OCI-LY1 (cell line): Measurements from ENCODE around the gene IFI35.

Experiments
- H2AFZ ChIP-seq: fragments of 200-600 bp; sonication (generic), shearing (Covaris generic); 2 replicates; pipeline ENCODE4 v1.6.0; 2014; ENCODE audit warnings: antibody characterized with exemption, mild to moderate bottlenecking, low read length
- H3F3A ChIP-seq: fragments of 200-600 bp; sonication (generic), shearing (Covaris generic); 2 replicates; pipeline ENCODE4 v1.6.0; 2014; ENCODE audit warnings: mild to moderate bottlenecking, antibody characterized with exemption, low read length, moderate library complexity; ENCODE audit not compliant: insufficient read depth
- H3K27ac ChIP-seq: fragments of 200-600 bp; sonication (generic); 2 replicates; pipeline ENCODE4 v1.5.1; 2014; ENCODE audit warnings: low read length, mixed run types, mild to moderate bottlenecking, low read depth; ENCODE audit not compliant: poor library complexity, severe bottlenecking
- H3K27me3 ChIP-seq: fragments of 200-600 bp; sonication (generic); 2 replicates; pipeline ENCODE4 v1.6.0; 2014; ENCODE audit warnings: antibody characterized with exemption, mild to moderate bottlenecking, low read length, moderate library complexity; ENCODE audit not compliant: insufficient read depth
- H3K36me3 ChIP-seq: fragments of 200-600 bp; sonication (generic); 2 replicates; pipeline ENCODE4 v1.6.1; 2014; ENCODE audit warnings: mild to moderate bottlenecking, antibody characterized with exemption, low read length, moderate library complexity, mixed read lengths; ENCODE audit not compliant: insufficient read depth
- H3K4me1 ChIP-seq: fragments of 200-600 bp; sonication (generic); 2 replicates; pipeline ENCODE4 v1.5.1; 2014; ENCODE audit warnings: mild to moderate bottlenecking, low read length, moderate library complexity; ENCODE audit not compliant: insufficient read depth, severe bottlenecking
- H3K4me2 ChIP-seq: fragments of 200-600 bp; sonication (generic), shearing (Covaris generic); 2 replicates; pipeline ENCODE4 v1.6.1; 2014; ENCODE audit warnings: low read length
- H3K4me3 ChIP-seq: fragments of 200-600 bp; sonication (generic); 2 replicates; pipeline ENCODE4 v1.5.1; 2014; ENCODE audit warnings: low read length, low read depth, mild to moderate bottlenecking, mixed read lengths; ENCODE audit not compliant: poor library complexity, severe bottlenecking
- H3K79me2 ChIP-seq: fragments of 200-600 bp; shearing (Covaris generic); 2 replicates; pipeline ENCODE4 v1.6.1; 2016; ENCODE audit warnings: mixed run types, low read length, mixed read lengths; ENCODE audit not compliant: insufficient read depth
- H3K9ac ChIP-seq: fragments of 200-600 bp; sonication (generic), shearing (Covaris generic); 2 replicates; pipeline ENCODE4 v1.6.1; 2014; ENCODE audit warnings: mild to moderate bottlenecking, low read length, mixed read lengths
- H3K9me2 ChIP-seq: fragments of 200-600 bp; sonication (generic), shearing (Covaris generic); 2 replicates; pipeline ENCODE4 v1.6.1; 2014; ENCODE audit warnings: low read depth, mild to moderate bottlenecking, low read length, mixed read lengths
- H3K9me3 ChIP-seq: fragments of 200-600 bp; shearing (Covaris generic); 2 replicates; pipeline ENCODE4 v1.6.1; 2014; ENCODE audit warnings: low read length, mixed read lengths
- H4K20me1 ChIP-seq: fragments of 200-600 bp; sonication (generic), shearing (Covaris generic); 2 replicates; pipeline ENCODE4 v1.6.0; 2016; ENCODE audit warnings: mild to moderate bottlenecking, low read length; ENCODE audit not compliant: insufficient read depth
- EZH2 ChIP-seq: fragments of 200-600 bp; sonication (generic), shearing (Covaris generic); IDR thresholded peaks from 2 replicates; pipeline ENCODE4 v1.8.0; 2017; ENCODE audit warnings: borderline replicate concordance, mixed run types, mild to moderate bottlenecking, antibody characterized with exemption, low read length, moderate library complexity, mixed read lengths
- TF ChIP-seq, protein P1 (sequence below): fragments of 200-600 bp; sonication (generic), shearing (Covaris generic); IDR thresholded peaks from 2 replicates; pipeline ENCODE4 v1.5.1; 2017; ENCODE audit warnings: mild to moderate bottlenecking, antibody characterized with exemption, low read length, moderate library complexity, mixed read lengths

The IFI35 gene

GRCh38 chr17:43025290-43025657 lies 18.7 kb downstream of the IFI35 start:
- no peak overlapping the region for H3K27ac ChIP-seq
- no peaks in the 10 kb centered on the region for H3K36me3 ChIP-seq
- TF ChIP-seq, protein P1, sequence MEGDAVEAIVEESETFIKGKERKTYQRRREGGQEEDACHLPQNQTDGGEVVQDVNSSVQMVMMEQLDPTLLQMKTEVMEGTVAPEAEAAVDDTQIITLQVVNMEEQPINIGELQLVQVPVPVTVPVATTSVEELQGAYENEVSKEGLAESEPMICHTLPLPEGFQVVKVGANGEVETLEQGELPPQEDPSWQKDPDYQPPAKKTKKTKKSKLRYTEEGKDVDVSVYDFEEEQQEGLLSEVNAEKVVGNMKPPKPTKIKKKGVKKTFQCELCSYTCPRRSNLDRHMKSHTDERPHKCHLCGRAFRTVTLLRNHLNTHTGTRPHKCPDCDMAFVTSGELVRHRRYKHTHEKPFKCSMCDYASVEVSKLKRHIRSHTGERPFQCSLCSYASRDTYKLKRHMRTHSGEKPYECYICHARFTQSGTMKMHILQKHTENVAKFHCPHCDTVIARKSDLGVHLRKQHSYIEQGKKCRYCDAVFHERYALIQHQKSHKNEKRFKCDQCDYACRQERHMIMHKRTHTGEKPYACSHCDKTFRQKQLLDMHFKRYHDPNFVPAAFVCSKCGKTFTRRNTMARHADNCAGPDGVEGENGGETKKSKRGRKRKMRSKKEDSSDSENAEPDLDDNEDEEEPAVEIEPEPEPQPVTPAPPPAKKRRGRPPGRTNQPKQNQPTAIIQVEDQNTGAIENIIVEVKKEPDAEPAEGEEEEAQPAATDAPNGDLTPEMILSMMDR, result no peak
- TF ChIP-seq EZH2, result no peak
- no peak overlapping the region for H2AFZ ChIP-seq
- H3K4me1 ChIP-seq, result peaks cover 15% of the 10 kb centered on the region
- H3K79me2 ChIP-seq, result no peaks in the 10 kb centered on the region
- peak overlapping the region; percentile 41 for H3K4me3 ChIP-seq
- no peaks in the 10 kb centered on the region for H3K9me3 ChIP-seq
- H4K20me1 ChIP-seq, result no peaks in the 10 kb centered on the region
- H3K27me3 ChIP-seq, result no peaks in the 10 kb centered on the region
- no peak overlapping the region for H3K9ac ChIP-seq
- H3F3A ChIP-seq, result no peaks in the 10 kb centered on the region
- no peaks in the 10 kb centered on the region for H3K9me2 ChIP-seq
- H3K4me2 ChIP-seq, result peak overlapping the region; percentile 77

DNA sequence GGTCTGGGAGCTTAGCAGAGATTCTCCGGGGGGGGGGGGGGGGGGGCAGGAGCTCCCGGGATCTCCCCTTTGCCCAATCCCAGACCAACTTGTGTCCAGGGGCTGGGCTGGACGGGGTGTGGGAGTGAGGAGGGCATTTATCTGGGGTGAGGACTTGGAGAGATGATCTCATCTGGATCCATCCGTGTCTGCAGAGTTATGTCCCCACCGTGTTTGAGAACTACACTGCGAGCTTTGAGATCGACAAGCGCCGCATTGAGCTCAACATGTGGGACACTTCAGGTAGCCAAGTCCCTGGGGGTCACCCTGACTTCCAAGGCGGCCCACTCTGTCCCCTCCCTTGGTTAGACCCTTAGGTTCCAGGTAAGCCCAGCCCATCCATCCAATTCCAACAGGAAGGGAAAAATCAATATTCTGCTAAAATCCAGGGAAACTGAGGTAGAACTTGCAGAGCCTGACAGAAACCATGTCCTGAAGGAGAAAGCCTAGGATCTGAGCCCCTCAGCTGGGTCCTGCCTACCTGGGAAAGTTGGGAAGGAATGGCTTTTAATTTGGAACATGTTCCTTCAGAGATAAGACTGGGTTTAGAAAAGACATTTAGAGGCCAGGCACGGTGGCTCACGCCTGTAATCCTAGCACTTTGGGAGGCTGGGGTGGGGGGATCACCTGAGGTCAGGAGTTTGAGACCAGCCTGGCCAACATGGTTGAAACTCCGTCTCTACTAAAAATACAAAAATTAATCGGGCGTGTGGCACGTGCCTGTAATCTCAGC lies 19.4 kb downstream of the IFI35 start:
- Histone ChIP-seq H3K4me2 (no peak overlapping the region), H3K9me3 (no peaks in the 10 kb centered on the region), H3K36me3 (no peaks in the 10 kb centered on the region), H4K20me1 (no peaks in the 10 kb centered on the region), H3K27me3 (no peaks in the 10 kb centered on the region), H3F3A (no peaks in the 10 kb centered on the region), H2AFZ (no peak overlapping the region), H3K27ac (no peak overlapping the region), H3K4me1 (peaks cover 12% of the 10 kb centered on the region), H3K4me3 (no peak overlapping the region), H3K9ac (no peak overlapping the region), H3K9me2 (no peaks in the 10 kb centered on the region), H3K79me2 (no peaks in the 10 kb centered on the region)
- TF ChIP-seq EZH2, result no peak
- TF ChIP-seq, protein P1, result no peak

DNA sequence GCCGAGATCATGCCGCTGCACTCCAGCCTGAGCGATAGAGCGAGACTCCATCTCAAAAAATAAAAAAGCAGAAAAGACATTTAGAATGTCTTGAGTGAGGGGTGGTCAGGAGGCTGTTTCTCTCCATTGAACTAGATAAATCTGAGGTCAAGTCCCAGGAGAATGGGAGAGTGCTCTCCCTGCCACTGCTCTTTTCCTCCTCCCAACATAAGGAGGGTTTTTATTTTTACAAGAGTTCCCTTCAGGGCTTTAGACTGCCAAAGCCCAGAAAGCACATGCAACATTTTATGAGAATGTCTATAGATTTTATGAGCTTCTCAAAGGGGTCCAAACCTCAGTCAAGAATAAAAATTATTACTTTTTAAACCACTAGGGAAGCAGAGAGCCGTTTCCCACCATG lies 20.0 kb downstream of the IFI35 start:
- no peaks in the 10 kb centered on the region for H3F3A ChIP-seq
- H3K4me3 ChIP-seq, result no peak overlapping the region

More for the DNA sequence above, 20.0 kb downstream of the IFI35 start:
- H3K79me2 ChIP-seq, result no peaks in the 10 kb centered on the region
- H3K9me2 ChIP-seq, result no peaks in the 10 kb centered on the region
- no peaks in the 10 kb centered on the region for H3K9me3 ChIP-seq
- H3K9ac ChIP-seq, result no peak overlapping the region
- H2AFZ ChIP-seq, result no peak overlapping the region
- H3K36me3 ChIP-seq, result no peaks in the 10 kb centered on the region
- TF ChIP-seq, protein P1, result no peak
- TF ChIP-seq EZH2, result no peak
- peaks cover 8% of the 10 kb centered on the region for H3K4me1 ChIP-seq
- H4K20me1 ChIP-seq, result no peaks in the 10 kb centered on the region
- H3K4me2 ChIP-seq, result no peak overlapping the region
- H3K27ac ChIP-seq, result no peak overlapping the region
- no peaks in the 10 kb centered on the region for H3K27me3 ChIP-seq
